OCI-LY3 (cell line): Measurements from ENCODE around the gene PRODH2.

ENCODE experiments used
- CTCF ChIP-seq: fragments of 200-600, 300-600 bp; sonication (generic); IDR thresholded peaks from 2 replicates; pipeline ENCODE4 v1.5.1; 2014; ENCODE audit warnings: antibody characterized with exemption, low read length, low read depth
- EZH2phosphoT487 ChIP-seq: fragments of 200-600 bp; shearing (Covaris generic); IDR thresholded peaks from 2 replicates; pipeline ENCODE4 v1.6.1; 2018; ENCODE audit warnings: antibody characterized with exemption, mixed run types, low read depth

- TF ChIP-seq CTCF = no peak
- no peak for TF ChIP-seq EZH2phosphoT487
These were observed 16.2 kb upstream of the PRODH2 start for GRCh38 chr19:35828692-35829301.
